Neuronal stem cell (in vitro differentiated cells): Measurements from ENCODE around the gene TMEM186.
"Not testable (repeated sequence)": the region's sequence is repeated elsewhere in the genome, so short reads cannot be mapped to it uniquely, and the experiment has no call there.

ENCODE experiments used
- DNase-seq: peaks from one replicate; pipeline ENCODE4 v3.0.0-alpha.2; 2013; ENCODE audit warnings: low spot score
- H2AFZ ChIP-seq: one replicate; pipeline ENCODE4 v1.6.1; 2013; ENCODE audit warnings: mild to moderate bottlenecking, low read length, inconsistent platforms
- H2AK5ac ChIP-seq: 2 replicates; pipeline ENCODE4 v1.6.1; 2013; ENCODE audit warnings: low read depth, mild to moderate bottlenecking, inconsistent platforms, low read length, moderate library complexity, mixed read lengths
- H2BK120ac ChIP-seq: 2 replicates; pipeline ENCODE4 v1.6.1; 2013; ENCODE audit warnings: low read depth, mild to moderate bottlenecking, inconsistent platforms, low read length, moderate library complexity, mixed read lengths
- H2BK12ac ChIP-seq: one replicate; pipeline ENCODE4 v1.6.1; 2013; ENCODE audit warnings: low read length, inconsistent platforms
- H2BK15ac ChIP-seq: 2 replicates; pipeline ENCODE4 v1.6.1; 2013; ENCODE audit warnings: mild to moderate bottlenecking, low read length, inconsistent platforms, mixed read lengths
- H2BK5ac ChIP-seq: one replicate; pipeline ENCODE4 v1.6.1; 2013; ENCODE audit warnings: inconsistent platforms, mild to moderate bottlenecking, low read length, moderate library complexity
- H3K14ac ChIP-seq: one replicate; pipeline ENCODE4 v1.6.1; 2013; ENCODE audit warnings: low read length, inconsistent platforms
- H3K18ac ChIP-seq: 2 replicates; pipeline ENCODE4 v1.6.1; 2013; ENCODE audit warnings: low read length, inconsistent platforms
- H3K23ac ChIP-seq: 2 replicates; pipeline ENCODE4 v1.6.1; 2013; ENCODE audit warnings: low read depth, mild to moderate bottlenecking, mixed read lengths, low read length, inconsistent platforms; ENCODE audit not compliant: poor library complexity
- H3K27ac ChIP-seq: replicated peaks from 3 replicates; pipeline ENCODE4 v1.5.1; 2013; ENCODE audit warnings: low read length, inconsistent platforms
- H3K27me3 ChIP-seq, 3 experiments: 2 replicates each; pipeline ENCODE4 v1.6.1; 2013; ENCODE audit warnings: low read length in 3 of 3, mild to moderate bottlenecking in 2 of 3, inconsistent platforms in 1 of 3, low read depth in 1 of 3, mixed read lengths in 1 of 3, moderate library complexity in 1 of 3; ENCODE audit not compliant: control insufficient read depth in 3 of 3, insufficient read depth in 3 of 3
- H3K36me3 ChIP-seq, 2 donors: replicated peaks in 1 of 2; 2 replicates each; pipeline ENCODE4 v1.6.1; 2013; ENCODE audit warnings: low read length in 2 of 2; ENCODE audit not compliant: control insufficient read depth in 2 of 2, insufficient read depth in 2 of 2
- H3K4ac ChIP-seq: 2 replicates; pipeline ENCODE4 v1.6.1; 2013; ENCODE audit warnings: inconsistent platforms, mild to moderate bottlenecking, low read length, moderate library complexity
- H3K4me1 ChIP-seq, 2 donors: 1 replicate in 1 of 2; 2 replicates in 1 of 2; pipeline ENCODE4 v1.6.1; 2013; ENCODE audit warnings: low read length in 2 of 2, low read depth in 1 of 2; ENCODE audit not compliant: control insufficient read depth in 2 of 2, insufficient read depth in 1 of 2
- H3K4me2 ChIP-seq: one replicate; pipeline ENCODE4 v1.6.1; 2013; ENCODE audit warnings: mild to moderate bottlenecking, low read length, inconsistent platforms; ENCODE audit not compliant: insufficient read depth, poor library complexity, severe bottlenecking
- H3K4me3 ChIP-seq, 2 donors: 2 replicates each; pipeline ENCODE4 v1.5.1; 2013; ENCODE audit warnings: low read length in 2 of 2, mild to moderate bottlenecking in 2 of 2, inconsistent platforms in 1 of 2, moderate library complexity in 1 of 2
- H3K79me1 ChIP-seq: one replicate; pipeline ENCODE4 v1.6.1; 2013; ENCODE audit warnings: low read depth, mild to moderate bottlenecking, inconsistent platforms, low read length, moderate library complexity
- H3K9ac ChIP-seq: one replicate; pipeline ENCODE4 v1.6.1; 2013; ENCODE audit warnings: mild to moderate bottlenecking, low read depth, low read length, inconsistent platforms; ENCODE audit not compliant: poor library complexity
- H3K9me3 ChIP-seq, 2 donors: replicated peaks in 1 of 2; 2 replicates each; pipeline versions ENCODE3 to v1.6.1; 2013; ENCODE audit warnings: low read length in 2 of 2, mild to moderate bottlenecking in 2 of 2, inconsistent platforms in 1 of 2, low read depth in 1 of 2, mixed read lengths in 1 of 2, moderate library complexity in 1 of 2; ENCODE audit not compliant: control insufficient read depth in 2 of 2, insufficient read depth in 1 of 2
- H4K8ac ChIP-seq: one replicate; pipeline ENCODE4 v1.6.1; 2013; ENCODE audit warnings: low read depth, mild to moderate bottlenecking, inconsistent platforms, low read length, moderate library complexity
- H4K91ac ChIP-seq: one replicate; pipeline ENCODE4 v1.6.1; 2013; ENCODE audit warnings: low read length, low read depth, mild to moderate bottlenecking, inconsistent platforms; ENCODE audit not compliant: poor library complexity
- WGBS, 2 donors: extraction: QIAGEN DNeasy Blood & Tissue Kit; methylation state at CpG; one replicate each; pipeline ENCODE4 v1.1.7; 2013; ENCODE audit warnings: missing lambda C conversion rate in 2 of 2, mixed read lengths in 1 of 2; ENCODE audit not compliant: insufficient read length in 2 of 2, insufficient replicate concordance in 1 of 2; ENCODE audit errors: extremely low coverage in 2 of 2; 5-methylcytosine and 5-hydroxymethylcytosine counted together

TMEM186 gene

GRCh38 chr16:8788578-8789172 is 8.8 kb downstream of the TMEM186 start:
- Histone ChIP-seq H3K36me3 (no peaks in the 10 kb centered on the region), H3K9me3 (peaks cover 0 to 6% of the 10 kb centered on the region in 2 donors), H3K4me2 (no peak overlapping the region), H4K8ac (no peak overlapping the region), H2BK12ac (no peak overlapping the region), H3K4me3 (no peak overlapping the region), H2AFZ (no peak overlapping the region), H3K4ac (no peak overlapping the region), H3K27ac (no peak overlapping the region), H2AK5ac (no peak overlapping the region), H3K9ac (no peak overlapping the region), H3K79me1 (no peaks in the 10 kb centered on the region), H2BK120ac (no peak overlapping the region), H3K23ac (no peak overlapping the region), H3K4me1 (no peaks in the 10 kb centered on the region), H3K14ac (no peak overlapping the region), H2BK15ac (no peak overlapping the region), H2BK5ac (no peak overlapping the region), H3K27me3 (no peaks in the 10 kb centered on the region), H3K18ac (no peak overlapping the region), H4K91ac (no peak overlapping the region)
- no CpG with 5 or more reads among the region's 8 CpGs for WGBS, 2 donors
- no peak for DNase-seq

GRCh38 chr16:8786316-8786715 is 11.1 kb downstream of the TMEM186 start:
- not testable (repeated sequence) for H3K14ac ChIP-seq, H3K9ac ChIP-seq, H2BK12ac ChIP-seq, H3K4me2 ChIP-seq, H2BK120ac ChIP-seq, H3K18ac ChIP-seq, DNase-seq, H3K4me1 ChIP-seq, H2AFZ ChIP-seq, H3K4ac ChIP-seq, H3K9me3 ChIP-seq, H4K8ac ChIP-seq, H2BK15ac ChIP-seq, H3K79me1 ChIP-seq, H3K27me3 ChIP-seq, H4K91ac ChIP-seq, H3K23ac ChIP-seq, H2BK5ac ChIP-seq, H3K4me3 ChIP-seq, H3K27ac ChIP-seq, H2AK5ac ChIP-seq
- no CpG with 5 or more reads among the region's 11 CpGs for WGBS, 2 donors
- peaks cover 0 to 14% of the 10 kb centered on the region in 2 donors for H3K36me3 ChIP-seq

- H2BK120ac ChIP-seq: no peak overlapping the region
- no peak overlapping the region for H2BK15ac ChIP-seq
- no peak overlapping the region for H3K23ac ChIP-seq
- no peaks in the 10 kb centered on the region for H3K4me1 ChIP-seq
- no peak overlapping the region for H3K14ac ChIP-seq
- no peak overlapping the region for H2AFZ ChIP-seq
- no peak overlapping the region for H3K4me2 ChIP-seq
- no peak overlapping the region for H2AK5ac ChIP-seq
- H3K4me3 ChIP-seq: no peak overlapping the region
- H3K4ac ChIP-seq: no peak overlapping the region
- no peak overlapping the region for H3K18ac ChIP-seq
- H3K9me3 ChIP-seq: no peaks in the 10 kb centered on the region
- DNase-seq: no peak
- H2BK12ac ChIP-seq: no peak overlapping the region
- no peak overlapping the region for H3K9ac ChIP-seq
- H3K27me3 ChIP-seq: no peaks in the 10 kb centered on the region
- H3K27ac ChIP-seq: no peak overlapping the region
- peaks cover 0 to 23% of the 10 kb centered on the region in 2 donors for H3K36me3 ChIP-seq
- no peak overlapping the region for H4K91ac ChIP-seq
- H3K79me1 ChIP-seq: no peaks in the 10 kb centered on the region
- no peak overlapping the region for H2BK5ac ChIP-seq
- H4K8ac ChIP-seq: no peak overlapping the region
- no CpG with 5 or more reads among the region's 6 CpGs for WGBS, 2 donors
Observed at GRCh38 chr16:8785408-8785807, 12.0 kb downstream of the TMEM186 start.

- no peak overlapping the region for H3K27ac ChIP-seq
- H3K4ac ChIP-seq: no peak overlapping the region
- no peak overlapping the region for H3K14ac ChIP-seq
- H3K4me3 ChIP-seq: no peak overlapping the region
- H3K23ac ChIP-seq: no peak overlapping the region
- peaks cover 0 to 50% of the 10 kb centered on the region in 2 donors for H3K36me3 ChIP-seq
- H3K4me2 ChIP-seq: no peak overlapping the region
- H2BK120ac ChIP-seq: no peak overlapping the region
- H4K8ac ChIP-seq: no peak overlapping the region
- no peak overlapping the region for H3K9ac ChIP-seq
- WGBS, 2 donors: no CpG with 5 or more reads among the region's 6 CpGs
- H2AFZ ChIP-seq: no peak overlapping the region
- H3K27me3 ChIP-seq: no peaks in the 10 kb centered on the region
- no peak for DNase-seq
- H2BK15ac ChIP-seq: no peak overlapping the region
- no peak overlapping the region for H2BK12ac ChIP-seq
- H3K18ac ChIP-seq: no peak overlapping the region
- no peak overlapping the region for H2BK5ac ChIP-seq
- H2AK5ac ChIP-seq: no peak overlapping the region
- no peak overlapping the region for H4K91ac ChIP-seq
- no peaks in the 10 kb centered on the region for H3K4me1 ChIP-seq
- no peaks in the 10 kb centered on the region for H3K79me1 ChIP-seq
- no peaks in the 10 kb centered on the region for H3K9me3 ChIP-seq
Observed at GRCh38 chr16:8782673-8783072, 14.8 kb downstream of the TMEM186 start.
